ENCODE results near the gene KLHDC3.
"Not testable (repeated sequence)": the region's sequence is repeated elsewhere in the genome, so short reads cannot be mapped to it uniquely, and the experiment has no call there.

KLHDC3 gene

DNA sequence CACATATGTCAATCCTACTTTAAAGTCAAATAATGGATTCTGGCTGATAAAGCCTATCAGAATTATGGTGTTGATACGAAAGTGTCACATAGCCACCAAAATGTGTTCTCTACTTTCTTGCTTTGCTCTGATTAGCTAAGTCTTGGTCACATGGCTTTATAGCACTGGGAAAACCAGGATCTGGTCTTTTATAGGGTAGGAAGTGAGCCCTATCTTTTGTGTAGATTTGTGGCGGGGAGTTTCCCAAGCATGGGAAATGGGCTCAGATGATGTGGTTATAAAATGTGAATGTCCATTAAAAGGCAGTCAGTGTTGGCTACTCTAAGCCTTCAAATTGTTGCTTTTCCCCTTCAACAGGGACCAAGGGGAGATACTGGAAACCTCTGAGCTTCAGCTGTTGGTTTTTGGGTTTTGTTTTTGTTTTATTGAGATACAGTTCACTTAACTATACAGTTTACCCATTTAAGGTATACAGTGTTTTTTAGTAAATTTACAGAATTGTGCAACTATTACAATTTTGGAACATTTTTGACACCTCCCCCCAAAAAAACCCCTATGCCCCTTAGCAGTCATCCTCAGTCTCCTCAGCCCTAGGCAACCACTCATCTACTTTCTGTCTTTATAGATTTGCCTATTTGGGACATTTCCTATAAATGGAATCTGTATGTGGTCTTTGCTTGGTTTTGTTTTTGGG, 19.6 kb downstream of the KLHDC3 start:
- FAIRE-seq, result no peak

DNA sequence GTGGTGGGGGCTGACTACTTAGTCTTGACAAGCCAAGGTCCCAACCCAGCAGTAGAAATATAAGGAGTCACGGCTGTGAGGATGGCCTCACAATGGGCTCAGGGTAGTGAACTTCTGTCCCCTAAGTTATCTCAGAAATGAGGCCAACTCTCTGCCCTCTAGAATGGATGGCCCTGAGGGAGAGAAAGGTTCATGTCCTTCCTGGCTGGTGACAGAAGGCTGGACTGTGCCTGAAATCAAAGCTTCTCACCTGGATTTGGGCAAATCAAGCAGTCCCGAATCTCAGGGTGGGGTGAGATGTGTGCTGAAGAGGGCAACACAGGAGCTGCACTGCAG, 20.1 kb downstream of the KLHDC3 start:
- FAIRE-seq, result no peak

DNA sequence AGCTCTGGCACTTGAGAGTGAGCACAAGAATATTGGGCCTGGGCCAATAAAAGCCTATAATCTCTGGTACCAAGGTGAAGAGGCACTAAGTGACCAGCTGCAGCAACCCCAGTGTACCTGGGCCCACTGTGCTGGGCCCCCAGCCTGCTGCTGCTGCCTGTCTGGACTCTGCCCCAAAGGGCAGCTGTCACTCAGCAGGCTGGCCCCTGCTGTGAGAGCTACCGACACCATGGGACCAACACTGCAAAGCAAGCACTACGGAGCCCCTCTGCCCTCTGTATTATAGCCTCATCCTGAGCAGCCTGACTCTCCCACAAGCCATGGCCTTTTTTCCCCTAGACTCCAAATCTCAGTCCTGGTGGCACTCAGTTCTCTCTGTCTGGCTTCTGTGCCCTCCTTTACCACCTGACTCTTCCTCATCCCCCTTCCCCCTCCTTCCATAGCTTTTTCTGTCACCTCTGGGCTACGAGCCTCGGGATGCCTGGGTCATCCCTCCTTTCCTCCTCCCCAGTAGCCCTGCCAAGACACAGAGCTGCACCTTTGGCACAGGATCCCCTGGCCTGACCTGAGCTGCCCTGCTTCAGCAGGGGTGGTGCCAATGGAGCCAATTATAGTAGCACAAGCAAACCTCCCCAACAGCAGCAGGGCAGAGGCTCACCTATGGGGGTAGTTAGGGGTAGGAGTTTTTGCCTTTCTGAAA, 21.6 kb downstream of the KLHDC3 start:
- no peak for FAIRE-seq

DNA sequence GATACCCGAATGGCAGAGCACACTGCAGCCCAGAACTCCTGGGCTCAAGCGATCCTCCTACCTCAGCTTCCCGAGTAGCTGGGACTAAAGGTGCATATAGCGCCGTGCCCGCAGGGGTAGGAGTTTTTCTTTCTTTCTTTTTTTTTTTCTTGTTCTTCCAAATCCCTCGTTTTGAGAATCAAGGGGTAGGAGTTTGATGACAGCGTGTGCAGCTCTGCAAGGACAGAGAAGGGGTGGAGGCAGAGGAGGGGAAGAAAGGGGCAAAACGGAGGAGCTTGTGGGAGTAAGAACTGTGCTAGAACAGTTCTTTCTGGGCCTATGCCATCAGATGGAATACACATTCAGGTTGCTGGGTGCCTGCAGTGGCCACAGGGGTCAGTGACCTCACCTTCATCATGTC, 22.7 kb downstream of the KLHDC3 start:
- FAIRE-seq, result no peak

DNA sequence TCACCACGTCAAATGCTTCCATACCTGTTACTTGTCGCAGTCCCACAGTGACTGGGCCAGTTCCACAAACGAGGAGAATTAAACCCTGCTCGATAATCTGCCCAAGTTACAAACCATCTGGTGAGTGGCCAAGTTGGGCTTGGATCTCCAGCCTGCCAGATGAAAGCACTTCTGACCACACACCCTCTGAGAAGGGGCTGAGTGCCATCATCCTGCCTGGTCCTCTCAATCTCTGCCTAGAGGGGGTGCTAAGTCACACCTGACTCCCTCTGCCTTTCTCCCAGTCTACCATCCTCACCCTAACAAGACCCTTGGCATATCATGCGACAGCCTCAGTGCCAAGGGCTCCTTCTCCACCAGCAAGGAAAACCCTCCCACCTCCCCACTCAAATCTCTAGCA, 23.1 kb downstream of the KLHDC3 start:
- FAIRE-seq, result no peak

DNA sequence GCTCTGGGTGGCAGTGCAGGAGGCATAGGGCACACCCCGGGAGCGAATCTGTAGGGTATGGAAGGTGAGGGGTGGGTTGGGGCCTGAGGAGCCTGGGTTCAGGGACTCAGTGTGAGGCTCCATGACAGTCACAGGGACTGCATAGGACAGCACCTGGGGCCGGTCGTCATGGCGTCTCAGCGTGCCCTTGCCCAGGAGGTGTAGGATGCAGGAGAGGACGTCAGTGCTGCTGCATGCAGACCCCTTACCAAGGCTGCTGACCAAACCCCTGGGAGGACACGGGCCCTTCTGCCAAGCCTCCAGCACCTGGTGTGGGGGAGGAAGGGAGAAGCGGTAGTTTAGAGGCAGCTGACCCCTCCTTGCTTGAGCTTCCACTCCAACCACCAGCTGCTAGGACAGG, 23.7 kb downstream of the KLHDC3 start:
- FAIRE-seq, result no peak

DNA sequence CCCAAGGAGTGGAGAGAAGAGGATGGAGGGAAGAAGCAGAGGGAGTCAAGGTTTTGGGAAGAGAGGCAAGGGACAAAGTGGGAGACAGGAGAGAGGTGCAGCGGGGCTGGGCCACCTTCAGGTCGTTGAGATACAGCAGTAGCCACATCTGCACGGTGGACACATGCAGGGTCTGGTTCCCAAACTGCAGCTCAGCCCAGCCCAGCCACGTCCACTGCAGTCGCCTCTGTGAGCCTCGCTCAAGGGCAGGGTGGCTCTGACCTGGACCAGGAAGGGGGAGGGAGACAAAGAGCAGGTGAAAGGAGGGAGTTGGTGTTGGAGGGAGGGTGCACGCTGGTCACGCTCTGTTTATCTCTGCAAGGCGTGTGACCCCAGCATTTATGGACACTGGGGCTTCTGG, 24.7 kb downstream of the KLHDC3 start:
- FAIRE-seq, result no peak

DNA sequence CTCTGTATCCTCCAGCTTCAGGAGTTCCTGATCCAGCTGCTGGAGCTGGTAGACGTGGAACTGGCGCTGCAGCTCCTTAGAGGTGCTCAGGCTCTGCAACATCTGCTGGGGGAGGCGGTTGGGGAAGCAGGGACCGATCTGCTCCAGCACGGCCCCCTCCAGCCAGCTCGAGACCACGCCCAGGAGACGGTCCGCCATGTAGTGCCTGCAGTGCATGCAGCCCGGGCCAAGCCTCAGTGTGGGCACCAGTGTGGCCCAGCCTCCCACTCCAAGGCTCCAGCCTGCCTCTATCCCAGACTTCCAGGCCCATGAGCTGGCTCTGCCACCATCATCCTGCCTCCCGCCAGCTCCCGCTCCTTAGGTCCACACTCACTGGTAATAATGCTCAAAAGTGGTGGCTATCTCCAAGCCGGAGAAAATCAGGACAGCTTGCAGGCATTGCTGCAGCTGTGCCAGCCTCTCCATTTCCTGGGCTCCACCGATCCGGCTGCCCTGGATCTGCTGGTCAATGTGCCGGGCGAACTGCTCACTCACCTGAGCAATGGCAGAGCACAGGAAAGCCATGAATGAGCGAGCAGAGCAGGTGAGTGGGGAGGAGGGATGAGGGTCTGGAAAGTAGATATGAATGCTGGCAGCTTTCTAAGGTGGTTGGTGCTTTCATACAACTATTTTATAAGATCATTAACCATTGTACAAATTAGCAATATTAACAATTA, 26.7 kb downstream of the KLHDC3 start:
- FAIRE-seq, result no peak

DNA sequence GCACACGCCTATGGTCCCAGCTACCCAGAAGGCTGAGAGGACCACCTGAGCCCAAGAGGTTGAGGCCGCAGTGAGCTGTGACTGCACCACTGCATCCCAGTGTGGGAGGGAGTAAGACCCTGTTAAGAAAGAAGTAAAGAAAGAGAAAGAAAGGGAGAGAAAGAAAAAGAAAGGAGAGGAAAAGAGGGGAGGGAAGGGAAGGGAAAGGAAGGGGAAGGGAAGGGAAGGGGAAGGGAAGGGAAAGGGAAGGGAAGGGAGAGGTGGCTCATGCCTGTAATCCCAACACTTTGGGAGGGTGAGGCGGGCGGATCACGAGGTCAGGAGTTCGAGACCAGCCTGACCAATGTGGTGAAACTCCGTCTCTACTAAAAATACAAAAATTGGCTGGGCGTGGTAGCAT, 27.4 kb downstream of the KLHDC3 start:
- FAIRE-seq, result not testable (repeated sequence)

DNA sequence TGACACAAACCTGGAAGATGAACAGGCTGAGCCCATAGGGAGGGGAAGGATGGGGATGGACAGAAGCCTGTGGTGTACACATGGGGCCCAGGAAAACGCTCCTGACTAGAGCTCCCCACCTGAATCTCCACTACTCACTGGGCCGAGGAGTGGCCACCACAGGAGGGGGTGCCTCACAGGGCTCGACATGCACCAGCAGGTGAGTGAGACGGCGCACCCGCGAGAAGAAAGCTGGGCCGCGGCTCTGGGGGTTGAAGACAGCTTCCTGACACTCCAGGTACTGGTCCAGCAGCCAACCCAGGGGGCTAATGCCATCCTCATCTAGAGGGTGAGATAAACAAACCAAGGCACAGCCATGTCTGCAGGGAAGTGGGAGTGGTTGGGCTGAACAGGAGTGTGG, 29.3 kb downstream of the KLHDC3 start:
- FAIRE-seq, result no peak

DNA sequence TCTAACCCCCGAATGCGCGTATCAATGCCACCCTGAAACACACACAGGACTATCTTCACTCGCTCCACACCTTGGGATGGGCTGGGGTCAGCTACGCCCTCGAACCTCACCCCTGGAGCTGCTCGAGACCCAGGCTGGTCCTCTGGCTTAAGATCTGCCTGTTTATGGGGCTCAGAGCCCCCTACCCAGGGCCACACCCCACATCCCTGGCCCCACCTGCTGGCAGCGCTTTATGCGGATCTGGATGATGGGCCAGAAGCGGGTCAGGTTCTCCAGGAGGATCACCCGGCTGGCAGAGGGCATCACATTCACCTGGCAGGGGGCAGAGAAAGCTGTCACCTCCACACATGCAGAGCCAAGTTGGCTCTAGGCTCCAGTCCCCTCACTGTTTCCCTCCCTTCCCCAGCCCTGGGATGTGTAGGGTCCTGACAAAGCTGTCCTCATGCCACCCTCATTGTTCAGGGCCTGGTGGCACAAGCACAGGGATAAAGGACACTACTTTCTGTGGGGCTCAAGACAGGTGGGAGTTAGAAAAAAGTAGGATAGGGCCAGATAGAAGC, 31.4 kb downstream of the KLHDC3 start:
- no peak for FAIRE-seq

DNA sequence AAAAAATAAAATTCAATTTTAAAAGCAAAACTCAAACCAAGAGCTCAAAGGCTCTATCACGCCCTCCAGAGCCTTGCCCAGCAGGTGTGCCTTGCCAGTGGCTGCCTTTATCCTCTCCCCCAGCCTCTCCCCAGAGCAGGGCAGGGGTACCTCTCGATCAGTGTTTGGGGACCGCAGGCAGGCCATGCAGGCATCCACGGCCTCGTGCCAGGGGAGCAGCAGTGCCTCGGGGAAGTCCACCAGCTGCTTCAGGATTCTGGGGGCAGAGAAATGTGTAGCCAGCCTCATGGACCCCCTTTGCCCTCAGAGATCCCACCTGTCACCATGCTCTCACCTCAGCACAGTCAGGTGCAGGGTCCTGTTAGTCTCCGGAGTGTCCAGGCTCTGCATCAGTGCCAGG, 33.9 kb downstream of the KLHDC3 start:
- FAIRE-seq, result no peak

DNA sequence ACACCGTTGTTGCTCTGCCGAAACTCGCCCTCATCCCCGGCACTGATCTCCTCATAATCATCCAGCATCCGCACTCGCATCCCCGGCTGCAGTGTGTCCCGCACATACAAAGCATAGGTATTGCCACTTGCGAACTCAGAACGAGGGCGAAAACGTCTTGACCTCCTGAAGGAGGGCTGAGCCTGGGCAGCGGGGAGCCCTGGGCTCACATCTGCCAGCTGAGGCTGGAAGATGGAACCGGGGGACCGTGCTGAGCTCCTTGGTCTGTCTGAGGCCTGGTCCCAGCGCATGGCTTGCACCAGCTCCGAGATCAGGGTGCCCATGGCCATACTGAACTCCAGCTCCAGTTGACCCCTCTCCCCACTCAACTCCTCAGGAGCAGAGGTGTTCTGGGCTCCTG, 36.9 kb downstream of the KLHDC3 start:
- no peak for FAIRE-seq

DNA sequence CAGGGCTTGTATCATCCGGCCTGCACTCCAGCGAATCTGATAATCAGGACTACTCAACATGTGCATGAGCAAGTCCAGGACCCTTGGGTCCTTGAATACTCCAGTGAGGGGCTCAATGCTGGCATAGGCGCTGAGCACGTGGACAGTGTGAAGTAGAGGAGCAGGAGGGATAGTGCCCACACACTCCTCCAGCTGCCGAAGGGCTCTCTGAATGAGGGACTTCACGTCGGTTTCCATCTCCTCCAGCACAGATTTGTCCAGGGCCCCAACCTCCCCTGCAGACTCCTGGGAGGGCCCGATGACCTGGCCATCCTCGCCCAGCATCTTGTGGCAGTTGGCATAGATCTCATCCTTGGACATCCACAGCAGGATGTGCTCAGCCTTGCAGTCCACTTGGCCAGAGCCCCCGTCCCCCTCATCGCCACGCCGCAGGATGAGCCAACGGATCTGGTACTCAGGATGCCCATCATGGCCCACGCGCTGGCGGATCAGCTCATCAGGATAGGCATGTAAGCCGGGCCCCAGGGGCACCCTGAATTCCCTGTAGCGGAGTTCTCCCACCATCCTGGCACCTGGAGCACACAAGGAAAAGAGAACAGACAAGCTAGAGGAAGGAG, 38.3 kb downstream of the KLHDC3 start:
- FAIRE-seq, result no peak

DNA sequence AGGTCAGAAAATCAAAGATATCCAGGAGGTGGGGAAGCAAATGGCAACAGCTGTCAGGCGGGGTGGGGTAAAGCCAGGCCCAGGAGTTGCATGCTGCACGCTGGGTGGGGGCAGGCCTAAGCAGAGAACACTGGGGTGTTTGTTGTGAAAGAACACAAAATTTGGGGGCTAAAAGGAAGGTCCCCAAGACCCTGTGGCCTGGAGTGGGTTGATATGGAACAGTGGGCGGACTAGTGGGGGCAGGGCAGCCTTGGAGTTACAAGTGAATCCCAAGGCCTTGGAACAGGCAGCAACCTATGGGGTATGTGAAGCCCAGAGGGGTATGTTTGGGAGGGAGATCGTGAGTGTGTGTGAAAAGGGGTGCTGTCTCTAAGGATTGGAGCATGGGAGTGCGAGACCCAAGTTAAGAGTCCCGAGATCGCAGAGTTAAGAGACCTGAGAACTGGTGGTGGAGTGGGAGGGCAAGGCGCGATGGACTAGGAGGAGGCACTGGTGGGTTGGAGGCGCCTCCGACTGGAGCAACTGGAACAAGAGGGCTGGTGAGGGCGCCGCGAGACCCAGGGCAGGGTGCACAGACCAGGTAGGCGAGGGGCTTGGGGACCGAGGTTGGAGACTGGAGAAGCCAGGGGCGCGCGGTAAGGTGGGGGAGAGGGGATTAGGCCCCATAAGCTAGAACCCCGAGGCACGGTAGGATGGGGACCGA, 38.9 kb downstream of the KLHDC3 start:
- no peak for FAIRE-seq

DNA sequence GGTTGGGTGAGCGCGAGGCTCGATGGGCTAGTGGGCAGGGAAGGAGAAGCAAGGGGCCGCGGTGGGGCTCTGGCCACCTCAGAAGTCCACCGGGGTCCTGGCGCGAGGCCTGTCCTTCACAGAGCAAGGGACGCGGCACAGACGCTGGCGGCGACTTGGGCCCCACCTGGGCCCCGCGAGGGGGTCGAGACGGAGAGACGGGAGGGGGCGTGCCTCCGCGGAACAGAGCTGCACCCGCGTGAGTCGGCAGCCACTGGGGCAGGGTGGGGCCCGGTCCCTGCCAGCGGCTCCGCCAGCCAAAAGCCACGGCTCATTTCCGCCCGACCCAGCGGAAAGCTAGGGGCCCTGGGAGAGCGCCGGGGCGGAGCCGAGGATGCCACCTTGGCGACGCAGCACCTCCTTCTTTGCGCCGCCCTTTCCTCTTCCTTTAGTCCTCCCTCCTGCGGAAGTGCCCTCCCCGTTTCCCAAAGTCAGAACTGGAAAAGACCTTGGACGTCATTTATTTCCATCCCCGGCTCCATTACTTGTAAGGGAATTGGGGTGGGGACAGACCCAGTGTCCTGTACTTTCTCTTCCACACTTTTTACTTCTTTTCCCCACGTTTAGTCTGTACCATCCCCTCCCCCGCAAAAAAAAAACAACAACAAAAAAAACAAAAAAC, 39.6 kb downstream of the KLHDC3 start, which contains the start of gene CUL7:
CUL7 (minus strand) TSS at position 307 of the 661 bp plus-strand sequence. CDS start 1,063 bp downstream, outside the sequence.
- FAIRE-seq, result peak; percentile 93

DNA sequence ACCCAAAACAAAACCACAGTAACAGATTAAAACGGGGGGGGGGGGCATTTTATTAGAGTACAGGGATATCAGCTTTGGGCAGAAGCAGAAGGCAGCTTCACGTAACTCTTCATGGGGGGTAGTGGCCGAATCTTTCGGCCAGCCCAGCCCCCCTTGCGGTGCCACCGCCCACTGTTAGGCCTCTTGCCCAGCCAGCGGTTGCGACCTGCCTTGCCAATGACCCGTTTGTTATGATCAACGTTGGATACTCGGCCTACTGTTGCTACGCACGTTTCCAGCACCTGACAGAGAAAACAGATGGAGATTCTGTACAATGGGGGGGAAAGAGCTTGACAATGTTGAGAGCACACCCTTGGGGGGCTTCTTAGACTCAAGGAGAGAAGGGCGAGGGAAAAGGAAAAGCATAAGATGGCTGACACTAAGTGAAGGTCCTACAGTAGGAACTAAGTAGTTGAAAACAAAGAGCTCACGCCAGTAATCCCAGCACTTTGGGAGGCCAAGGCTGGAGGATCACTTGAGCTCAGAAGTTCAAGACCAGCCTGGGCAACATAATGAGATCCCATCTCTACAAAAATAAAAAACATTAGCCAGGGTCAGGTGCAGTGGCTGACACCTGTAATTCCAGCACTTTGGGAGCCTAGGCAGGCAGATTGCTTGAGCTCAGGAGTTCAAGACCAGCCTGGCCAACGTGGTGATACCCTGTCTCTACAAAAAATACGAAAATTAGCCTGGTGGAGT, 40.3 kb downstream of the KLHDC3 start:
- no peak for FAIRE-seq

DNA sequence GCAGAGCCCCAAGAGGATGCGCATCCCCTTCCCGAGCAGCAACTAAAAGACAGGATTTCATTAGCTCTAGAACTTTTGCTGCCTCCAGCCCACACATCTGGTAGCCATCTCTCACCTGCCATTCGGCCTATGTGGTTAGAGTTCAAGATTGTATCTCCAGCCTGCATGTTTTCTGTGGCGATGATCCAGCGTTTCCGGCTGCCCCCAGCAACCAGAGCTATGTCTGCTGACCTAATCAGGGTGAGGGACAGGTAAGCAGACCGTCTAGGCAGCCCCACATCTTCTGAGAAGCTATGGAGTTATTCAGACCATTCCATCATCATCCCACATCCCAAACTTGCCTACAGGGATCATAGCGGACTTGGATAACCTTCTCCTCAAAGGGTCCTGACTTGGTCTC, 41.9 kb downstream of the KLHDC3 start:
- FAIRE-seq, result no peak

DNA sequence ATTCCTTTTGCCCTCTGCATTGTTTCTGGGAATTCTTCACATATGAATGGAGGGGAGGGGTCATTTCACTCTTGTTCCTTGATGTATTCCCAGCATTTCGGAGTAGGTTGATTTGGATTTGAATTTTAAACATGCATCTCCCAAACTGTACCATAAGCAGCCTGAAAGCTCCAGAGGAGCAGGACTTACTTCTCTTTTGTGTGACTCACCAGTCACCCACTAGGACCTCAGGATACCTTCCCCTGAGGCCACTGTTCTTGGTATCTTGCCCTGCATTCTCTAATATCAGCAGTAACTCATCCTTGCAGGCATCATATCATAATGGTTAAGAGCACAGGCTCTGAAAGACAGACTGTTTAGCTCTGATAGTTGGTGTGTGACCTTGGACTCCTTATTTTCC, 44.5 kb downstream of the KLHDC3 start:
- FAIRE-seq, result no peak

DNA sequence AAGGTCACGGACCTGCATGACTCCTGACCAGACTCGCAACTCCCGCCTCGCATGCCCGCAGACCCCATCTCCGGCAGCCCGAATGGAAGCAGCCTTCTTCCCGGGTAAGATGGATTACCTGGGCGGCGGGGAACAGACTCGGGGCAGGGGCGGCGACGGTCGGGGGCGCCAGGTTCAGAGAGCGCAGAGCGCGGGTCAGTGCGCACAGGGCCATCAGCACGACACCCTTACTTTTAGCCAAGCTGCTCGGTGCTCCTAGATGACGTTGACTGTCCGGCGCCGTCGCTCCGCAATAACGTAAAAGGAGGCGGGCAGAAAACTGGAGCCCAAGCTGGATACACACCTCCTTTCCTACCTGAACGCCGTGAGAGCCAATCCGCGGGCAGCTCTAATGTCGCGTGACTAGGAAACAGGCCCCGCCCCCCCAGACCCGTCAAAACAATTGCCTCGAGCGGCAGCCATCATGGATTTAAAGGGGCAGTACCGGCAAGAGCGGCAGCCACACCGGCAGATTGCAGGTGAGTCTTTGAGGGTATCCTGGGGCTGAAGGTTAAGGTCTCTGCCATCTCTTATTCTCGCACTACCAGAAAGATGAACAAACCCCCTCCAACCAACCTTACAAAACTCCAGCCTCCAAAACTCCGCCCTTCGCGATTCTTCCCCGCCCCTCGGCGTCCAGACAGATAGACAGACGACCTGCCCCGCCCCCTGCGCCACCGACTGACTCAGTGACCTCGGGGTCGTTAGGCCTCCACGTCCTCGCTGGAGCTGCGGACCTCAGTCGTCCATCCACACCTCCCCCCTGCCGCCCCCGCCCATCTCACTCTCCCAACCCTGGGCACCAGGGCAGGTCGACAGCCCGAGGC, 45.4 kb downstream of the KLHDC3 start, which contains the start of the genes KLC4 and MRPL2:
KLC4 (plus strand) TSS at position 464 of the 866 bp plus-strand sequence. CDS start 1,705 bp downstream, outside the sequence.
MRPL2 (minus strand) TSS at position 267 of the 866 bp plus-strand sequence; CDS start at position 214, 53 bp downstream.
- FAIRE-seq, result peak; percentile 79
